ENCODE data around the gene GBGT1.

The GBGT1 gene

DNA sequence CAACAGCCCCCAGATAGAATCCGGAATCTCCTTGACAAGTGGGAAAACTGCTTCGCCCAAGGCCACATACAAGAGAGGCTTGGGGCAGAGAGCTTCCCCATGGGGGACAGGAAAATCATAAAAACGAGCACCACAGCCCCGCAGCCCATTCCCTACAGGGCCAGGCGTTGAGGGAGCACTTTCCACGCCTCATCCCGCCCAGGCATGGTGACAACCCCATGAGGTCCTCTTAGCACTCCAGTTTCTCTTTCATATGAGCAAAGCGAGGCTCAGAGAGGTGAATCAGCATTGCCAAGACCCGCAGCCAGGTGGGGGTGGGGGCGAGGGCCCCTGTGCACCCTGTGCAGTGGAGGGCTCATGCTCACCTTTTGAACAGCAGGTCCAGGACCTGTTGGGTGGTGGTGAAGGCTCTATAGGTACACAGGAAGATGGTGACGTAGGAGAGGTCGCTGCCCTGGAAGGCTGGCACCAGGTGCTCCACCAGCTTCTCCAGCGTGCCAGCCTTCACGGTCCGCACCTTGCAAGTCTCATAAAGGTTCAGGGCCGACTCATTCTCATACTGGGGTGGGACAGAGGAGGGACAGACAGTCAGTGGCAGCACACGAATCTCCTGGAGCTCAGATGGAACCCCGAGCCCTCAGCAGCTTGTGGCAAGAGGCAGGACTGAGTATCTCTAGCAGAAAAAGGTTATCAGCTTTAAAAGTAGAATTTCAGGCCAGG lies 53.6 kb downstream of the GBGT1 start:
- H2AFZ ChIP-seq (ENCODE audit: low read length, unreplicated experiment), result no peak overlapping the region
- H3K4me3 ChIP-seq (ENCODE audit: low read depth, low read length), result no peak overlapping the region
- H3K27me3 ChIP-seq (ENCODE audit: insufficient read depth, low read length), result no peaks in the 10 kb centered on the region
- peaks cover 24% of the 10 kb centered on the region for H3K4me1 ChIP-seq (ENCODE audit: control insufficient read depth, insufficient read depth, low read length, unreplicated experiment)
- H3K27ac ChIP-seq (ENCODE audit: low read depth, low read length), result no peak overlapping the region
- H3K36me3 ChIP-seq (ENCODE audit: insufficient read depth, low read length), result no peaks in the 10 kb centered on the region; the same call in 1 of the 2 replicates
- peaks cover under 1% of the 10 kb centered on the region for H3K79me2 ChIP-seq (ENCODE audit: control insufficient read depth, insufficient read depth, low read length, unreplicated experiment)

GRCh38 chr9:133108794-133109641 lies 54.7 kb downstream of the GBGT1 start:
- H3K4me1 ChIP-seq (ENCODE audit: control insufficient read depth, insufficient read depth, low read length, unreplicated experiment), result peaks cover 13% of the 10 kb centered on the region
- no peak overlapping the region for H2AFZ ChIP-seq (ENCODE audit: low read length, unreplicated experiment)
- H3K36me3 ChIP-seq (ENCODE audit: insufficient read depth, low read length), result no peaks in the 10 kb centered on the region; the same call in 1 of the 2 replicates
- no peaks in the 10 kb centered on the region for H3K79me2 ChIP-seq (ENCODE audit: control insufficient read depth, insufficient read depth, low read length, unreplicated experiment)
- H3K27ac ChIP-seq (ENCODE audit: low read depth, low read length), result no peak overlapping the region
- H3K27me3 ChIP-seq (ENCODE audit: insufficient read depth, low read length), result no peaks in the 10 kb centered on the region
- H3K4me3 ChIP-seq (ENCODE audit: low read depth, low read length), result no peak overlapping the region

GRCh38 chr9:133107961-133108793 lies 55.5 kb downstream of the GBGT1 start:
- H3K4me1 ChIP-seq (ENCODE audit: control insufficient read depth, insufficient read depth, low read length, unreplicated experiment), result peaks cover 5% of the 10 kb centered on the region

DNA sequence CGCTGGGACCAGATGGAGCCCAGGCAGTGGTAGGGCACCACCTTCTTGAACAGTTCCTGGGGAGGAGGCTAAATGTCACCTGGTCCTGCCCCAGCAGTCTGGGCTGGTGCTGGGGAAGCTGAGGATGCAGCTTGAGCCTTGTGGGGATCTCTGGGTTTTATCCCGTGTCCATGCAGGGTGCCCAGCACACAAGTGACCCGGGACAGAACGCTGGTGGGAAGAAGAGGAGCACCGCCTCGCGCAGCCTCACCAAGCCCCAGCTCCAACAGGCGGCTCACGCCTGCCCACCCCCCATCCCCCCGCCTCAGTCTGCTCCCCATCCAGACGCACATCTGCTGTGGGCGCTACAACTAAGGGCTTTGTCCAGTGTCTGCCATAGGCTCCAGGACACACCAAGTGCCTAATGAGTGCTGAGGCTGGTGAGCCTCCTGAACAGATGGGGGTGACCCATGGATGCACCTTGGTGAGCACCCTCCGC lies 56.4 kb downstream of the GBGT1 start:
- Histone ChIP-seq H2AFZ (ENCODE audit: low read length, unreplicated experiment) (no peak overlapping the region), H3K4me1 (ENCODE audit: control insufficient read depth, insufficient read depth, low read length, unreplicated experiment) (no peaks in the 10 kb centered on the region), H3K27ac (ENCODE audit: low read depth, low read length) (no peak overlapping the region), H3K36me3 (ENCODE audit: insufficient read depth, low read length) (no peaks in the 10 kb centered on the region; the same call in 1 of the 2 replicates), H3K79me2 (ENCODE audit: control insufficient read depth, insufficient read depth, low read length, unreplicated experiment) (no peaks in the 10 kb centered on the region), H3K27me3 (ENCODE audit: insufficient read depth, low read length) (no peaks in the 10 kb centered on the region), H3K4me3 (ENCODE audit: low read depth, low read length) (no peak overlapping the region)

More at GRCh38 chr9:133107961-133108793, 55.5 kb downstream of the GBGT1 start:
- no peak overlapping the region for H3K4me3 ChIP-seq (ENCODE audit: low read depth, low read length)
- H2AFZ ChIP-seq (ENCODE audit: low read length, unreplicated experiment), result no peak overlapping the region
- no peaks in the 10 kb centered on the region for H3K79me2 ChIP-seq (ENCODE audit: control insufficient read depth, insufficient read depth, low read length, unreplicated experiment)
- no peak overlapping the region for H3K27ac ChIP-seq (ENCODE audit: low read depth, low read length)
- no peaks in the 10 kb centered on the region for H3K27me3 ChIP-seq (ENCODE audit: insufficient read depth, low read length)
- no peaks in the 10 kb centered on the region; the same call in 1 of the 2 replicates for H3K36me3 ChIP-seq (ENCODE audit: insufficient read depth, low read length)

GRCh38 chr9:133106511-133107244 lies 57.0 kb downstream of the GBGT1 start:
- Histone ChIP-seq H3K36me3 (ENCODE audit: insufficient read depth, low read length) (no peaks in the 10 kb centered on the region; the same call in 1 of the 2 replicates), H3K27me3 (ENCODE audit: insufficient read depth, low read length) (no peaks in the 10 kb centered on the region), H2AFZ (ENCODE audit: low read length, unreplicated experiment) (no peak overlapping the region), H3K27ac (ENCODE audit: low read depth, low read length) (no peak overlapping the region), H3K4me3 (ENCODE audit: low read depth, low read length) (no peak overlapping the region), H3K79me2 (ENCODE audit: control insufficient read depth, insufficient read depth, low read length, unreplicated experiment) (no peaks in the 10 kb centered on the region), H3K4me1 (ENCODE audit: control insufficient read depth, insufficient read depth, low read length, unreplicated experiment) (no peaks in the 10 kb centered on the region)

- Histone ChIP-seq H3K4me3 (ENCODE audit: low read depth, low read length) (no peak overlapping the region), H3K79me2 (ENCODE audit: control insufficient read depth, insufficient read depth, low read length, unreplicated experiment) (no peaks in the 10 kb centered on the region), H3K4me1 (ENCODE audit: control insufficient read depth, insufficient read depth, low read length, unreplicated experiment) (no peaks in the 10 kb centered on the region), H3K27me3 (ENCODE audit: insufficient read depth, low read length) (no peaks in the 10 kb centered on the region), H3K27ac (ENCODE audit: low read depth, low read length) (no peak overlapping the region), H2AFZ (ENCODE audit: low read length, unreplicated experiment) (no peak overlapping the region), H3K36me3 (ENCODE audit: insufficient read depth, low read length) (no peaks in the 10 kb centered on the region; the same call in 1 of the 2 replicates)
Measured at GRCh38 chr9:133105461-133105770, 58.3 kb downstream of the GBGT1 start.

DNA sequence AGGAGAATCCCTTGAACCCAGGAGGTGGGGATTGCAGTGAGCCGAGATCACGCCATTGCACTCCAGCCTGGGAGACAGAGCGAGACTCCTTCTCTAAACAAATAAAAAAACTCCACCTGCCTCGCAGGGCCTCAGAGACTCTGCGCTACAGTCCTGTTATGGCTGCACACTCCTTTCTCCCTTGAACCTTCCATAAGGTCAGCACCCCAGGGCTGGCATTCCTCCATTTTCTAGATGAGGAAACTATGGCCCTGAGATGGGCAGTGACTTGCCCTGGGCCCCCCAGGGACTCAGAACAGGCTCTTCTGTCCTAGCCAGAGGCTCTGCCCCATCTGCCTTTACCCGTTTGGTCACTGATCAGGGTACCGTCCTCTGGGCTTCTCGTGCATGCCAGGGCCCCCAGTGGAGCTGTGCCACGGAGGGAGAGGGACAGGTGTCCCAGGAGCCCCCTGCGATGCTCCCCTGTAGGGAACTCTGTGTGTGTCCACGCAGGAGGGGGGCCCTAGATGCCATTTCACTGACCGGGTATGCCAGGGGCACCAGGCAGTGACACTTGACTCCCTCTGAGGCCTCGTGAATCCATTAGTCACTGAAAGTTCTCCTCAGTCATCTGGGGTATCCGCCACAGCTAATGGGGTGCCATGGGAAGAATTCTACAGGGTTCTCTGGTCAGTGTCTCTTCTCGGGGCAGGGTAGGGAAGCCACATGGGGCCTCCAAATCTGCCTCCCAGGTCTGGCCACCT lies 58.8 kb downstream of the GBGT1 start:
- Histone ChIP-seq H3K4me3 (ENCODE audit: low read depth, low read length) (no peak overlapping the region), H3K27ac (ENCODE audit: low read depth, low read length) (no peak overlapping the region), H3K79me2 (ENCODE audit: control insufficient read depth, insufficient read depth, low read length, unreplicated experiment) (no peaks in the 10 kb centered on the region), H3K36me3 (ENCODE audit: insufficient read depth, low read length) (no peaks in the 10 kb centered on the region; the same call in 1 of the 2 replicates), H3K4me1 (ENCODE audit: control insufficient read depth, insufficient read depth, low read length, unreplicated experiment) (no peaks in the 10 kb centered on the region), H3K27me3 (ENCODE audit: insufficient read depth, low read length) (no peaks in the 10 kb centered on the region), H2AFZ (ENCODE audit: low read length, unreplicated experiment) (no peak overlapping the region)

GRCh38 chr9:133103987-133104505 lies 59.7 kb downstream of the GBGT1 start:
- no peak overlapping the region for H3K4me3 ChIP-seq (ENCODE audit: low read depth, low read length)
- no peak overlapping the region for H2AFZ ChIP-seq (ENCODE audit: low read length, unreplicated experiment)
- H3K4me1 ChIP-seq (ENCODE audit: control insufficient read depth, insufficient read depth, low read length, unreplicated experiment), result no peaks in the 10 kb centered on the region
- H3K79me2 ChIP-seq (ENCODE audit: control insufficient read depth, insufficient read depth, low read length, unreplicated experiment), result no peaks in the 10 kb centered on the region
- no peaks in the 10 kb centered on the region for H3K27me3 ChIP-seq (ENCODE audit: insufficient read depth, low read length)
- H3K36me3 ChIP-seq (ENCODE audit: insufficient read depth, low read length), result no peaks in the 10 kb centered on the region; the same call in 1 of the 2 replicates
- H3K27ac ChIP-seq (ENCODE audit: low read depth, low read length), result no peak overlapping the region

- no peaks in the 10 kb centered on the region for H3K27me3 ChIP-seq (ENCODE audit: insufficient read depth, low read length)
- peaks cover 2% of the 10 kb centered on the region; the same call in 1 of the 2 replicates for H3K36me3 ChIP-seq (ENCODE audit: insufficient read depth, low read length)
- no peak overlapping the region for H3K4me3 ChIP-seq (ENCODE audit: low read depth, low read length)
- no peak overlapping the region for H3K27ac ChIP-seq (ENCODE audit: low read depth, low read length)
- H2AFZ ChIP-seq (ENCODE audit: low read length, unreplicated experiment), result no peak overlapping the region
- H3K4me1 ChIP-seq (ENCODE audit: control insufficient read depth, insufficient read depth, low read length, unreplicated experiment), result no peaks in the 10 kb centered on the region
- H3K79me2 ChIP-seq (ENCODE audit: control insufficient read depth, insufficient read depth, low read length, unreplicated experiment), result no peaks in the 10 kb centered on the region
Measured at GRCh38 chr9:133103183-133103986, 60.3 kb downstream of the GBGT1 start.
